Activated B cell treated with CpG ODN at 0.5 μM for 24 hours (primary cell): ENCODE data around the gene TMEM81. TPM values are rescaled to one million over a fixed set of nuclear protein-coding genes. Genes with fewer than 3 reads are reported as not detected.

Experiments
- ATAC-seq: fragments of 200-7000 bp; cut with Tn5 transposase; one replicate; pipeline ENCODE4 v1.10.0; 2021; ENCODE audit warnings: low read depth, mild to moderate bottlenecking, moderate library complexity
- CTCF ChIA-PET: fragments of 350-600 bp; sonication (Branson Sonifier 250); formaldehyde crosslinking; loops from one replicate; lab custom pipeline; 2021; ENCODE audit warnings: antibody characterized with exemption; lab: Charles Lee
- POLR2A ChIA-PET: fragments of 350-600 bp; sonication (Branson Sonifier 250); formaldehyde crosslinking; loops from one replicate; lab custom pipeline; 2021; ENCODE audit warnings: antibody characterized with exemption; lab: Charles Lee
- DNase-seq: peaks from one replicate; pipeline ENCODE4 v3.0.0; 2022
- H3K27ac Mint-ChIP-seq: one replicate; pipeline ENCODE4 v1.8.0; 2020; ENCODE audit warnings: mixed read lengths
- H3K27me3 Mint-ChIP-seq: one replicate; pipeline ENCODE4 v1.8.0; 2021; ENCODE audit warnings: mixed read lengths
- H3K36me3 Mint-ChIP-seq: one replicate; pipeline ENCODE4 v1.8.0; 2021; ENCODE audit warnings: low read depth, mixed read lengths
- H3K4me1 Mint-ChIP-seq: one replicate; pipeline ENCODE4 v1.8.0; 2021; ENCODE audit warnings: mixed read lengths
- H3K4me3 Mint-ChIP-seq: one replicate; pipeline ENCODE4 v1.8.0; 2020; ENCODE audit warnings: mild to moderate bottlenecking, mixed read lengths
- H3K9me3 Mint-ChIP-seq: one replicate; pipeline ENCODE4 v1.8.0; 2020; ENCODE audit warnings: mixed read lengths
- CTCF ChIP-seq: fragments of 200-600 bp; IDR thresholded peaks from one replicate; pipeline ENCODE4 v1.8.0; 2022; ENCODE audit warnings: antibody characterized with exemption, mild to moderate bottlenecking
- intact Hi-C: fragments of 100-400 bp; cut with micrococcal nuclease; formaldehyde crosslinking; loops from one replicate; pipeline ENCODE4 v1.15.1; 2024
- total RNA-seq: library from RNA; stranded (reverse); gene quantifications from 2 replicates; pipeline ENCODE4 v1.2.3, GENCODE V29; 2022

The TMEM81 gene
- total RNA-seq, 1 donor from 2014 or later = 3.5 TPM

GRCh38 chr1:205068001-205068400, 16.3 kb downstream of the TMEM81 start:
- ATAC-seq (no peak), DNase-seq (no peak)
- TF ChIP-seq CTCF = no peak
- Mint-ChIP-seq H3K4me3 (no peak overlapping the region), H3K4me1 (no peaks in the 10 kb centered on the region), H3K27ac (no peak overlapping the region), H3K9me3 (no peaks in the 10 kb centered on the region), H3K27me3 (no peaks in the 10 kb centered on the region), H3K36me3 (no peaks in the 10 kb centered on the region)
- POLR2A ChIA-PET = no interaction called here
- intact Hi-C loops = no loop called here
- CTCF ChIA-PET = no interaction called here

- DNase-seq (no peak), ATAC-seq (no peak)
- no peak for TF ChIP-seq CTCF
- Mint-ChIP-seq H3K4me1 (no peaks in the 10 kb centered on the region), H3K27ac (no peak overlapping the region), H3K36me3 (no peaks in the 10 kb centered on the region), H3K9me3 (no peaks in the 10 kb centered on the region), H3K4me3 (no peak overlapping the region), H3K27me3 (no peaks in the 10 kb centered on the region)
- POLR2A ChIA-PET = no interaction called here
- CTCF ChIA-PET = no interaction called here
- intact Hi-C loops = no loop called here
Observed at GRCh38 chr1:205067031-205067430, 17.2 kb downstream of the TMEM81 start.

GRCh38 chr1:205066141-205066818, 18.0 kb downstream of the TMEM81 start:
- Mint-ChIP-seq H3K4me3 (no peak overlapping the region), H3K9me3 (no peaks in the 10 kb centered on the region), H3K36me3 (no peaks in the 10 kb centered on the region), H3K27ac (no peak overlapping the region), H3K4me1 (no peaks in the 10 kb centered on the region), H3K27me3 (no peaks in the 10 kb centered on the region)
- ATAC-seq (no peak), DNase-seq (no peak)
- ChIA-PET POLR2A (interaction anchor here (0.6 kb wide), 1 partner anchor 56 kb away, joined by 5 read pairs; no protein-coding TSS in a partner anchor), CTCF (no interaction called here)
- no peak for TF ChIP-seq CTCF
- intact Hi-C loops = no loop called here

GRCh38 chr1:205065666-205066065, 18.6 kb downstream of the TMEM81 start:
- intact Hi-C loops = no loop called here
- no peak for DNase-seq
- H3K9me3 Mint-ChIP-seq = no peaks in the 10 kb centered on the region
- ChIA-PET POLR2A (interaction anchor here (0.6 kb wide), 1 partner anchor 55 kb away, joined by 5 read pairs; no protein-coding TSS in a partner anchor), CTCF (no interaction called here)
- no peaks in the 10 kb centered on the region for H3K4me1 Mint-ChIP-seq
- no peak for TF ChIP-seq CTCF
- no peaks in the 10 kb centered on the region for H3K36me3 Mint-ChIP-seq
- H3K4me3 Mint-ChIP-seq = no peak overlapping the region
- ATAC-seq = no peak
- no peak overlapping the region for H3K27ac Mint-ChIP-seq
- no peaks in the 10 kb centered on the region for H3K27me3 Mint-ChIP-seq

- Mint-ChIP-seq H3K9me3 (no peaks in the 10 kb centered on the region), H3K27me3 (no peaks in the 10 kb centered on the region), H3K4me1 (no peaks in the 10 kb centered on the region), H3K27ac (no peak overlapping the region), H3K4me3 (no peak overlapping the region), H3K36me3 (no peaks in the 10 kb centered on the region)
- TF ChIP-seq CTCF = no peak
- CTCF ChIA-PET = no interaction called here
- ATAC-seq (no peak), DNase-seq (no peak)
- POLR2A ChIA-PET = no interaction called here
- intact Hi-C loops = no loop called here
Observed at GRCh38 chr1:205064741-205065316, 19.4 kb downstream of the TMEM81 start.
